ENCODE measurements around the gene KAT8. TPM values are rescaled to one million over a fixed set of nuclear protein-coding genes. Genes with fewer than 3 reads are reported as not detected.

Gene KAT8
- polyA plus RNA-seq (2012; ENCODE audit: insufficient read depth, insufficient read length), result 60.0 TPM

GRCh38 chr16:31117384-31118222 is at the start of gene KAT8:
Gene KAT8 (plus strand): TSS chr16:31117664. CDS start chr16:31117682, 18 bp downstream.
- DNase-seq (ENCODE audit: low read depth, low spot score), result peak; percentile 95
- H3K4me3 ChIP-seq (ENCODE audit: low read length), result peak within 1 kb of the TSS; percentile 93

GRCh38 chr16:31071861-31072260 is 45.6 kb upstream of the KAT8 start:
- peak overlapping the region; percentile 98 for H3K4me3 ChIP-seq (ENCODE audit: low read length)
- DNase-seq (ENCODE audit: low read depth, low spot score), result no peak

GRCh38 chr16:31072540-31073141 is 44.8 kb upstream of the KAT8 start:
- peak; percentile 45 for DNase-seq (ENCODE audit: low read depth, low spot score)
- H3K4me3 ChIP-seq (ENCODE audit: low read length), result peak overlapping the region; percentile 98

GRCh38 chr16:31073142-31073969 is 44.1 kb upstream of the KAT8 start:
- H3K4me3 ChIP-seq (ENCODE audit: low read length), result peak overlapping the region; percentile 98
- DNase-seq (ENCODE audit: low read depth, low spot score), result peak; percentile 82

- peak; percentile 99 for DNase-seq (ENCODE audit: low read depth, low spot score)
- peak within 1 kb of the TSS; percentile 98 for H3K4me3 ChIP-seq (ENCODE audit: low read length)
Measured at GRCh38 chr16:31073970-31074813, 43.3 kb upstream of the KAT8 start, which contains the start of the genes ZNF646 and ZNF668. Gene ZNF646 (plus strand): TSS chr16:31074422. CDS start chr16:31076325, 1,903 bp downstream. Gene ZNF668 (minus strand): TSS chr16:31074240. CDS start chr16:31064459, 9,781 bp downstream.

- DNase-seq (ENCODE audit: low read depth, low spot score), result no peak
- H3K4me3 ChIP-seq (ENCODE audit: low read length), result peak overlapping the region; percentile 98
Measured at GRCh38 chr16:31074814-31075183, 42.7 kb upstream of the KAT8 start.

- DNase-seq (ENCODE audit: low read depth, low spot score), result no peak
- H3K4me3 ChIP-seq (ENCODE audit: low read length), result no peak overlapping the region
Measured at GRCh38 chr16:31076319-31076718, 41.1 kb upstream of the KAT8 start.

GRCh38 chr16:31077024-31077423 is 40.4 kb upstream of the KAT8 start:
- DNase-seq (ENCODE audit: low read depth, low spot score), result no peak

GRCh38 chr16:31077592-31078396 is 39.7 kb upstream of the KAT8 start:
- H3K4me3 ChIP-seq (ENCODE audit: low read length), result no peak overlapping the region
- DNase-seq (ENCODE audit: low read depth, low spot score), result no peak

More at GRCh38 chr16:31077024-31077423, 40.4 kb upstream of the KAT8 start:
- H3K4me3 ChIP-seq (ENCODE audit: low read length), result no peak overlapping the region

GRCh38 chr16:31078597-31079341 is 38.7 kb upstream of the KAT8 start:
- no peak for DNase-seq (ENCODE audit: low read depth, low spot score)
- no peak overlapping the region for H3K4me3 ChIP-seq (ENCODE audit: low read length)

- no peak overlapping the region for H3K4me3 ChIP-seq (ENCODE audit: low read length)
- DNase-seq (ENCODE audit: low read depth, low spot score), result no peak
Measured at GRCh38 chr16:31079342-31079944, 38.0 kb upstream of the KAT8 start.

GRCh38 chr16:31080035-31080629 is 37.3 kb upstream of the KAT8 start:
- DNase-seq (ENCODE audit: low read depth, low spot score), result no peak
- H3K4me3 ChIP-seq (ENCODE audit: low read length), result no peak overlapping the region

- H3K4me3 ChIP-seq (ENCODE audit: low read length), result no peak overlapping the region
- DNase-seq (ENCODE audit: low read depth, low spot score), result no peak
Measured at GRCh38 chr16:31080756-31081419, 36.6 kb upstream of the KAT8 start.

- DNase-seq (ENCODE audit: low read depth, low spot score), result no peak
- H3K4me3 ChIP-seq (ENCODE audit: low read length), result no peak overlapping the region
Measured at GRCh38 chr16:31081428-31082351, 35.8 kb upstream of the KAT8 start.

Data from Jurkat, Clone E6-1 (cell line).